Hematopoietic multipotent progenitor cell treated with erythropoietin and hydrocortisone succinate and interleukin-3 and kit ligand, for 15 days (in vitro differentiated cells): ENCODE measurements around the gene ANTKMT.
"Not testable (repeated sequence)": the region's sequence is repeated elsewhere in the genome, so short reads cannot be mapped to it uniquely, and the experiment has no call there.

Experiments
- DNase-seq: peaks from one replicate; pipeline ENCODE4 v3.0.0-alpha.2; 2015; ENCODE audit warnings: low spot score

Gene ANTKMT

GRCh38 chr16:743794-744500, 23.0 kb downstream of the ANTKMT start:
- DNase-seq = no peak

DNA sequence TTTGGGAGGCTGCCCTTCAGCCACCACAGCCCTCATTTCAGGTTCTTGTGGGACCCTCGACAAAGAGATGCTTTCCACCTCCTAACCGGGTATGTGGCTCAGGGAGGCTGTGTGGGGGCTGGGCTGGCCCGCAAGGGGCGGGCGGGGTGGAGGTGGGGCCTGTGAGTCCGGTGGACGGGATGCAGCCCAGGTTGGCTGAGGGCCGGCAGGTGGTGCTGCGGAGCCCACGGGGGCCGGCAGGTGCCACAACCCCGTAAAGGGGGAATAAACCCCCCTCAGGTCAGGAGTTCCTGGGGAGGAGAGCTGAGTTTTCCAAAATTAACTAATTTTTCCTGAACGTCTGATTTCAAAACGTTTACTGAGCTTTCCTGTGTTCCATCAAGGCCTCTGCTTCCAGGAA, 24.8 kb downstream of the ANTKMT start:
- no peak for DNase-seq

DNA sequence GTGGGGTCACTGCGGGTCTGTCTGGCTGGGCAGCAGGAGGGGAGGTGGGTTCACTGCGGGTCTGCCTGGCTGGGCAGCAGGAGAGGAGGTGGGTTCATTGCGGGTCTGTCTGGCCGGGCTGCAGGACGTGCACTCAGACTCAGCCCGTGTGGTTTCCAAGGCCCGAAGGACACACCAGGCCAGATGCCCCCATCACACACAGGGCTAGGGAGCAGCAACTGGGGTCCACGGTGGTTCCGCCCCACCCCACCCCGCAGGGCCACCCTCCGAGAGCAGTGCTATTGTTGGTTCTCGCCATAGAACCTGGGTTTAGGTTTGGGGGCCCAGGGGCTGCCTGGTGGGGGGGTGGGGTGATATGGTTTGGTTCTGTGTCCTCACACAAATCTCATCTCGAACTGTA, 25.7 kb downstream of the ANTKMT start:
- no peak for DNase-seq

GRCh38 chr16:747978-748746, 27.2 kb downstream of the ANTKMT start:
- DNase-seq = no peak

- DNase-seq = no peak
These were observed 28.1 kb downstream of the ANTKMT start for GRCh38 chr16:749010-749409.

GRCh38 chr16:750485-750884, 29.5 kb downstream of the ANTKMT start:
- no peak for DNase-seq

DNA sequence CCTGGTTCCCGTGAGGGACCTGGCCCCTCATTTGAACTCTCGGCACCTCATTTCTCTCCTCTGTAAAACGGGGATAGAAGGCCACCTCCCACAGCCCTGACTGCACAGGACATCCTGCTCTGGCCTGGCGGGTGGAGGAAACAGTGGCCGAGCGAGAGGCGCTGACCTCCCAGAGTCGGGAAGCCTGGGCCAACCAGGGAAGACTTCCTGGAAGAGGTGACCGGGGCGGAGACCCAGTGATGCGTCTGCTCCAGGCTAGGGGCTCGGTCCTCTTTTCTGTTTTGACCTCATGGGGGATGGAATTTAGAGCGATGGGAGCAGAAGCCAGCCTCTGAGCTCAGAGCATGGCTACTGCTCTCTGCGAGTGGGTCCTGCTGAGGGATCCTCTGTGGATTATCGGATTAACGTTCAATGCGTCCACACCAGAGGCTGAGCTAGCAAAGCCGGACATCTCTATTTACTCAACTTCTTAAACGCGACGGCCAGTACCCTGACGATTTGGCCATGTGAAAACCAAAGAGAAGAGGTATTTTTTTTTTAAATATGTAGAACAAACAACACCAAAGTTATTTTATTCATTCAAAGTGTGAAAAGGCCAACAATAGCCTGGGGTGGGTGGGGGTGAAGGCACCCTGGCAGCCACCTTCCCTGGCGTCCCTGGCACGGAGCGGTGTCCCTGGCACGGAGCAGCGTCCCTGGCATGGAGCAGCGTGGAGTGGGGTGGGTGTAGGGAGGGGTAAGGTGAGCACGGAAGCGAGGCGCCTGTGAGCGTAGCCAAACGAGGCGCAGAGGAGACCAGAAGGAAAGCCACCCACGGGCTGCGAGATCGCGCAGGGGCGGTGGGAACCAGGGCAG, 30.4 kb downstream of the ANTKMT start:
- DNase-seq = no peak

GRCh38 chr16:752007-752312, 31.0 kb downstream of the ANTKMT start:
- DNase-seq = no peak

GRCh38 chr16:754121-754607, 33.2 kb downstream of the ANTKMT start:
- not testable (repeated sequence) for DNase-seq

- DNase-seq = no peak
These were observed 33.7 kb downstream of the ANTKMT start for GRCh38 chr16:754656-755055.

GRCh38 chr16:756428-756827, 35.5 kb downstream of the ANTKMT start:
- no peak for DNase-seq

GRCh38 chr16:759110-759910, 38.4 kb downstream of the ANTKMT start:
- DNase-seq = no peak

- DNase-seq = no peak
These were observed 39.1 kb downstream of the ANTKMT start for GRCh38 chr16:760065-760464.

- DNase-seq = no peak
These were observed 39.8 kb downstream of the ANTKMT start, which contains the start of gene MSLN for GRCh38 chr16:760545-761343. Gene MSLN (plus strand): TSS chr16:760734. CDS start chr16:762681, 1,947 bp downstream.

- DNase-seq = no peak
These were observed 40.9 kb downstream of the ANTKMT start for GRCh38 chr16:761625-762513.

DNA sequence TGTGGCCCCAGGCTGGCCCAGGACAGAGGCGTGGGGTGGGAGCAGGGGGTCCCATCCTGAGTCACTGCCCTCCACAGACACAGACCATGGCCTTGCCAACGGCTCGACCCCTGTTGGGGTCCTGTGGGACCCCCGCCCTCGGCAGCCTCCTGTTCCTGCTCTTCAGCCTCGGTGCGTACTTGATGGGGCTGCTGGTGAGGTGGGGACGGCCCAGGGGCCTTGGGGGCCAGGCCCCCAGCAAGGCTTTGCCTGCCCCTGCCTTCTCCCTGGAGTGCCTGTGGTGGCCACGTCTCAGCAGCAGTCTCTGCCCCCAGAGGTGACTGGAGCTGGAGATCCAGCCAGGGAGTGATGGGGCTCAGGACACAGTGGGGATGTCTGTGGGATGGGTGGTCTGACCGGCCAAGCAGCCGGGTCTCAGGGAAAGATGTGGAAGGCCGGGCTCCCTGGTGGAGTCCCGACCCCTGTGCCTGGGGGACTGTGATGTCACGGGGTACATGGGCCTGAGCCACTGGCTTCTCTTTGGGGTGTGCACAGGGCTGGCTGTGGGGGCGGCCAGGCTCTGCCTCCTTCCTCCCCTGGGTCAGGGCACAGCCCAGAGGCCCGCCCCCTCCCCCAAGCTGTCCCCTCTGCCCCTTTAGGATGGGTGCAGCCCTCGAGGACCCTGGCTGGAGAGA, 41.8 kb downstream of the ANTKMT start:
- no peak for DNase-seq

- no peak for DNase-seq
These were observed 42.6 kb downstream of the ANTKMT start for GRCh38 chr16:763369-764183.

DNA sequence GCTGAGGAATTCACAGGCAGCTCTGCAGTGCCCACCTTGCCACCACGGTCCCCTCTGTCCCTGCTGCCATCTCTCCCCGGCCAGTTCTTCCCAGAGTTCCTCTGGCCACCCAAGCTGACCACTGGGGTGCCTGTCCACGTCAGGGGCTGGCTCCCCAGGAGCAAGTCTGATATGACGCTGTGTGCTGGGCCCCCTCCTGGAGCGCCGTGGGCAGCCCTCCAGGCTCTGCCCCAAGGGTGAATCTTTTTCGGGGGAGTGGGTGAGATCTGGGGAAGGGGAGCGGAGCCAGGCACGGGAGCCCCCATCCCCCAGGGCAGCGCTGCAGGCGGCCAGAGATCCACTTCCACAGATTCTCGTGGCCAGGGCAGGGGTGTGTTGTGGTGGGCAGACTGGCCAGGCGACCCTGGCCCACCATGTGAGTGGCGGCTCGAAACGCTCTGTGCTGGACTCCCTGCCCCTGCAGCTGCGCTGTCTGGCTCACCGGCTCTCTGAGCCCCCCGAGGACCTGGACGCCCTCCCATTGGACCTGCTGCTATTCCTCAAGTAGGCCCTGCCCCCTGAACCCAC, 43.3 kb downstream of the ANTKMT start:
- no peak for DNase-seq
